ENCODE measurements around the gene APLP1. TPM values are rescaled to one million over a fixed set of nuclear protein-coding genes. Genes with fewer than 3 reads are reported as not detected.

The APLP1 gene
- total RNA-seq, 4 donors from 2014 or later, result 1.6 to 5.6 (median 2.3) TPM

DNA sequence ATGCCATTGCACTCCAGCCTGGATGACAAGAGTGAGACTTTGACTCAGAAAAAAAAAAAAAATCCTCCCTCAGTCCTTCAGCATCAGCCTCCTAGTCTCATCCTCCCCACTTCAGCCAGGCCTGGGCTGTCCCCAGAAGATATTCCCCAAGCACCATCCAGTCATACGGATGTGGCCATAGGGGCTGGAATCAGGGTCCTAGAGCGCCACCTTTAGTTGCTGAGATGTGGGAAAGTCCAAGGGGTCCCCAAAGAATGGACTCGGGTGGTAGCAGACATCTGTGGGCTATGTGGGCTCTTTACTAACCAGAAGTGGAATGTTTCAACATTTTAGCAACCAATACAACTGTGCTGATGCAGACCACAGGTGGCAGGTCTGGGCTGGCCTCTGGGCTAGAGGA, 42.8 kb downstream of the APLP1 start:
- WGBS, 2 donors, result 58 to 78% methylated on average over 3 of the region's 3 CpGs
- intact Hi-C loops (cut with DNase I; ENCODE audit: low total_unique reads), result no loop called here
- no peak for TF ChIP-seq POLR2A (IDR thresholded peaks at IDR 0.05)
- no peak for TF ChIP-seq CTCF (IDR thresholded peaks at IDR 0.05)
- no peak overlapping the region for H3K4me3 ChIP-seq (ENCODE audit: low read depth, poor library complexity, severe bottlenecking)
- DNase-seq (ENCODE audit: low spot score in 2 of 2), result no peak

DNA sequence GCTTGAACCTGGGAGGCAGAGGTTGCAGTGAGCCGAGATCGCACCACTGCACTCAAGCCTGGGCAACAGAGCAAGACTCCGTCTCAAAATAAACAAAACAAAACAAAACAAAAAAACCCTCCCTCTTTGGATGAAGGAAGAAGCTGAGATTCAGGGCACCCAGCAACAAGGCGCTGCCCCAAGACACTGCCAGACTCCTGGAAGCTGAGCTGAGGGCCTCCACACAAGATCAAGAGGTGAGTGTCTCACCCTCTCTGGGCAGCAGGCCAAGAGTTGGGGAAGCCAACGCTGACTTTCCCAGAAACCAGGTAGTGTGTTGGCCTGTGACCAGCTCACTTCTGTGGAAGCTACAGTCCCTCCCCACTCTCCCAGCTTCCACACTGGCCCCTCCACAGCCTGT, 43.4 kb downstream of the APLP1 start:
- intact Hi-C loops (cut with DNase I; ENCODE audit: low total_unique reads), result no loop called here
- 36 to 43% methylated on average over 5 of the region's 5 CpGs for WGBS, 2 donors
- no peak for DNase-seq (ENCODE audit: low spot score in 2 of 2)
- no peak overlapping the region for H3K4me3 ChIP-seq (ENCODE audit: low read depth, poor library complexity, severe bottlenecking)
- TF ChIP-seq CTCF (IDR thresholded peaks at IDR 0.05), result no peak
- TF ChIP-seq POLR2A (IDR thresholded peaks at IDR 0.05), result no peak

GRCh38 chr19:35913589-35913988, 45.2 kb downstream of the APLP1 start:
- DNase-seq (ENCODE audit: low spot score in 2 of 2), result no peak
- intact Hi-C loops (cut with DNase I; ENCODE audit: low total_unique reads), result no loop called here
- H3K4me3 ChIP-seq (ENCODE audit: low read depth, poor library complexity, severe bottlenecking), result no peak overlapping the region
- 56 to 58% methylated on average over 7 of the region's 7 CpGs for WGBS, 2 donors
- TF ChIP-seq CTCF (IDR thresholded peaks at IDR 0.05), result no peak
- no peak for TF ChIP-seq POLR2A (IDR thresholded peaks at IDR 0.05)

GRCh38 chr19:35915443-35915842, 47.1 kb downstream of the APLP1 start:
- no peak for TF ChIP-seq CTCF (IDR thresholded peaks at IDR 0.05)
- TF ChIP-seq POLR2A (IDR thresholded peaks at IDR 0.05), result no peak
- no peak overlapping the region for H3K4me3 ChIP-seq (ENCODE audit: low read depth, poor library complexity, severe bottlenecking)
- WGBS, 2 donors, result 58 to 71% methylated on average over 3 of the region's 3 CpGs
- intact Hi-C loops (cut with DNase I; ENCODE audit: low total_unique reads), result no loop called here
- no peak for DNase-seq (ENCODE audit: low spot score in 2 of 2)

- no peak overlapping the region for H3K4me3 ChIP-seq (ENCODE audit: low read depth, poor library complexity, severe bottlenecking)
- no peak for TF ChIP-seq CTCF (IDR thresholded peaks at IDR 0.05)
- no peak for TF ChIP-seq POLR2A (IDR thresholded peaks at IDR 0.05)
- intact Hi-C loops (cut with DNase I; ENCODE audit: low total_unique reads), result no loop called here
- no peak for DNase-seq (ENCODE audit: low spot score in 2 of 2)
- 89 to 93% methylated on average over 11 of the region's 11 CpGs for WGBS, 2 donors
These were observed 50.9 kb downstream of the APLP1 start for GRCh38 chr19:35919306-35919705.

DNA sequence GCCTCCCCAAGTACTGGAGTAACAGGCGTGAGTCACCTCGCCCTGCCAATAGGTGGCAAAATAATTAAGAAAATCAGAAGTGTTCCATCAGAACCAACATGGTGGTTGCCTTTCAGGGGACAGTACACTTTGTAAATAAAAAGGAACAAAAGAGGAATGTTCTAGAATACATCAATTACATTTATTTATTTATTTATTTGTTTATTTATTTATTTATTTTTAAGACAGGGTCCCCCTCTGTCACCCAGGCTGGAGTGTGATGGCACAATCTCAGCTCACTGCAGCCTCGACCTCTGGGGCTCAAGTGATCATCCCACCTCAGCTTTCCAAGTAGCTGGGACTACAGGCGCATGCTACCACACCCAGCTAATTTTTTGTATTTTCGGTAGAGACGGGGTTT, 52.6 kb downstream of the APLP1 start:
- DNase-seq (ENCODE audit: low spot score in 2 of 2), result no peak
- intact Hi-C loops (cut with DNase I; ENCODE audit: low total_unique reads), result no loop called here
- no peak overlapping the region for H3K4me3 ChIP-seq (ENCODE audit: low read depth, poor library complexity, severe bottlenecking)
- 77 to 78% methylated on average over 6 of the region's 6 CpGs for WGBS, 2 donors
- no peak for TF ChIP-seq POLR2A (IDR thresholded peaks at IDR 0.05)
- no peak for TF ChIP-seq CTCF (IDR thresholded peaks at IDR 0.05)

All from lower leg skin (tissue), 4 donors.